Measurements from ENCODE around the gene P2RY11. TPM values are rescaled to one million over a fixed set of nuclear protein-coding genes. Genes with fewer than 3 reads are reported as not detected.
A peak's percentile ranks its signal among the peaks of the same experiment; 100 is the strongest.

Gene P2RY11
- total RNA-seq, 1 experiment from 2014 or later: 5.5 TPM

DNA sequence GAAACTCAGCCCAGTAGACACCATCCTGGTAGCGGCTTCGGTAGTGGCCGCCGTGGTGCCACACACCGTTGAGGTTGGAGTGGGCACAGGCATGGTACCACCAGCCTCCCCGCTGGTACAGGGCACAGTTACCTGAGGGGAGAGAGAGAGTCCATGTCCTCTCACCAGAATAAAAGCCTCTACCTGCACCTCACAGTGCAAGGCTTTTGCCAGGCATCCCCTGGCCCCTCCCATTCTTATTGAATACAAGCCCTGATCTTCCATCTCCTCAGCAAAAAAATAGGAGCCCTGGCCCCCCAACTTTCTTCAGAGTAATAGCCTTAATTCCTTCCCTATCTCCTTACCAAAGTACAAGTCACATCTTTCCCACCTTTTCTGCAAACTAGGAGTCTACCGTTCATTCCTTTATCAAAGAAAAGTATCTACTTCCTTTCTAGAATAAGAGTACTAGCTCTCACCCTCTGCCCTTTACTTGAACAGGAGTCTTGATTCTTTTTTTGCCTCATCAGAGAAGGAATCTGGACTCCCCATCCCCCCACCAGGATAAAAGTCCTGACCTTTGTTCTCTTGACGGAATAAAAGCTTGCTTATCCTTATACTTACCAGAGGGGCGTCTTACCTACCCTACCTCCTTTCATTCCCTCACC, 18.7 kb upstream of the P2RY11 start:
- DNase-seq (ENCODE audit: low spot score): no peak

DNA sequence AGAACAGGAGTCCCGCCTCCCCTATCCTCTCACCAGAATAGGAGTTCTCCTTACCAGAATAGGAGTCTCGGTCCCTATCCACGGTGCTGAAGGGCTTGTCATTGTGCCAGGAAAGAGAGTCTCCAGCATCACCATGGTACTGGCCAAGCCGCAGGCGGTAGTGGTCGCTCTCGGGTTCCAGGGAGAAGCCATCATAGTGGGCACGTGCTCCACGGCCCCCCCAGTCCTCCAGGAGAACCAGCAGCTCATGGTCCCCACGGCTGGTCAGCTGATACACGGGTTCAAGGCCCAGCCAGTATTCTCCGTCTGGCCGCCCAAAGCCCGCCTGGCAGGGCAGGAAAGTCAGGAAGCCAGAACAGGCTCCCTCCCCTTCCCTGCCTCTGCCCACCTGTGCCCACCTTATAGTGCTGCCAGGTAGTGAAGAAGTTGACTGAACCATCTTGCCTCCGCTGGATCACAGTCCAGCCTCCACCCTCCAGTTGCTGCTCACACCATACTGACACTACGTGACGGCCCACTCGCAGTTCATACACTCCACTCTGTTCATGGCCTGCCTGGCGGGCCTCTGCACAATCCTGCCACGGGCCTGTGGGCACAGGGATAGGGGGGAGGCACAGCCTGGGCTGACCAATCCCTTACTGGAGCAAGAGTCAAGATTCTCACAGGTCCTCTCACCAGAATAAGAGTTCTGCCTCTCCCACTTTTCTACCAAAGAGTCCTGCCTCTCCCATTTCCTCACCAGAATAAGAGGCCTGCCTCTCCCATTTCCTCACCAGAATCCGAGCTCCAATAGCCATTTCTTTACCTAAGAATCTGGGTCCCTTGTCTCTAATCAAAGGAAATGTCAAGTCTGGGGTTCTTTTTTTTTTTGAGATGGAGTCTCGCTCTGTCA, 18.0 kb upstream of the P2RY11 start:
- DNase-seq (ENCODE audit: low spot score): no peak

DNA sequence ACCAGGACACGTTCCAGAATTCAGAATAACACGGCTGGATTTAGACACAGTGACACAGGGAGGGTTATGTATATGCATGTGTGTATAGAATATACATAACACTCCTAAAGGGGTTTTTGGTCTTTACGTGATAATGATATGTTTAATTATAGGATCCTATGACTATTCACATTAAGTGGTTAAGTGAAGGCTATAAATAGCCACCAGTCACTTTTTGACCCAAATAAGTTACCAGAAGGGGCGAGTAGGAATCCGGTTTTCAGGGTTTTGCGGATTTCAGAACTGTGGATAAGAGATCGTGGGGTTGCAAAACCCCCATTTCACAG, 15.9 kb upstream of the P2RY11 start:
- no peak for DNase-seq (ENCODE audit: low spot score)

DNA sequence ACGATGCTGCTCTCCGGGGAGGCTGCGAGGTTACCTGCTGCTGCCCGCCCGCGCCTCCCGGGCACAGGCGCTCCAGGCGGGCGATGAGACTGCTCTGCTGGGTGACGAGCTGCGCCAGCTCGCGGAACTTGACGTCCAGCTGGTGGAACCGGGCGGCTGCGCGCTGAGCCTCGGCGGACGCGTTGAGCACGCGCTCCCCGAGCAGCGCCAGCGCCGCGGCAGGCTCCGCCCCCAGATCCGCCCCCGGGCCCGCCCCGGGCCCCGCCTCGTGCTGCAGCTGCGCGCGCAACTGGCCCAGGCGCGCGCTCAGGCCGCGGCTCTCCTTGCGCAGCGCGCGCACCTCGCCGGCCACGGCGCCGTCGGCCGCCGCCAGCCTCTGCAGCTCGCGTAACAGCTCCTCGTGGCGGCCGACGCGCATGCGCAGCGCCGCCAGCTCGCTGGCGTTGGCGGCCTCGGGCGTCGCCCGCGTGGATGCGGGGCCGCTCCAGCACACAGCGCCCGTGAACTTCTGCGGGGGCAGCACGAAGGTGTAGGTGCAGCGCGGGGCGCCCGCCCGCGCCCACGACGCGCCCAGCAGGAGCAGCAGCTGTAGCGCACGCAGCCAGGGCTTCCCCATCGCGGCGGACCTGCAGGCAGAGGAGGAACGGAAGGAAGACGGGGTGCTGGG, 15.4 kb upstream of the P2RY11 start:
- DNase-seq (ENCODE audit: low spot score): peak; percentile 79

DNA sequence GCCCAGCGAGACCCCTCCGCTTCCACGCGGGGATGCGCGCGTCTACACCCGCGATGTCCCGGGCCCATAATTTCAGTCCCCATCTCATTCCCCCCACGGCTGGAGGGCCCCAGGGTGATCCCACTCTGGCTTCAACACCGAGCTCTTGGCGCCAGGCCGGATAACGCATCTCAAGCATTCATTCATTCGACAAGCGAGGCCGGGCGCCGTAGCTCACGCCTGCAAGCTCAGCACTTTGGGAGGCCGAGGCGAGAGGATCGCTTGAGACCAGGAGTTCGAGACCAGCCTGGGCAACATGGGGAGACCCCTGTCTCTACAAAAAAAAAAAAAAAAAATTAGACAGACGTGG, 14.9 kb upstream of the P2RY11 start:
- no peak for DNase-seq (ENCODE audit: low spot score)

DNA sequence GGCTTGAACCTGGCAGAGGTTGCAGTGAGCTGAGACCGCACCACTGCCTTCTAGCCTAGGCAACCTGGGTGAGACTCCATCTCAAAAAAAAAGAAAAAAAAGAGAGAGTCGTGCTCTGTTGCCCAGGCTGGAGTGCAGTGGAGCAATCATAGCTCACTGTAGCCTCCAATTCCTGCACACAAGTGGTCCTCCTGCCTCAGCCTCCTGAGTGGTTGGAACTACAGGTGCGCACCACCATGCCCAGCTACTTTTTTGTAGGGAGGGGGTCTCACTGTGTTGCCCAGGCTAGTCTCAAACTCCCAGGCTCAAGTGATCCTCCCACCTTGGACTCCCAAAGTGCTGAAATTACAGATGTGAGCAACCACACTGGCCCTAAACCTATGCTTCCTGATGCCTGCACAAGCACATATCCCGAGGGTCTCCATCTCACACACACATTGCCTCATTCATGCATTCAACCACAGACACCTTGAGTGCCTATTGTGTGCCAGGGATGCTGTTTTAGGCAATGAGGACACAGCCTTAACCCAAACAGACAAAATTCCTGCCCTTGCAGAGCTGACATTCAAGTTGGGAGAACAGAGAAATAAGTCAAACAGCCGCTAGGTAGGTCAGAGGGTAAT, 11.2 kb upstream of the P2RY11 start:
- DNase-seq (ENCODE audit: low spot score): no peak

DNA sequence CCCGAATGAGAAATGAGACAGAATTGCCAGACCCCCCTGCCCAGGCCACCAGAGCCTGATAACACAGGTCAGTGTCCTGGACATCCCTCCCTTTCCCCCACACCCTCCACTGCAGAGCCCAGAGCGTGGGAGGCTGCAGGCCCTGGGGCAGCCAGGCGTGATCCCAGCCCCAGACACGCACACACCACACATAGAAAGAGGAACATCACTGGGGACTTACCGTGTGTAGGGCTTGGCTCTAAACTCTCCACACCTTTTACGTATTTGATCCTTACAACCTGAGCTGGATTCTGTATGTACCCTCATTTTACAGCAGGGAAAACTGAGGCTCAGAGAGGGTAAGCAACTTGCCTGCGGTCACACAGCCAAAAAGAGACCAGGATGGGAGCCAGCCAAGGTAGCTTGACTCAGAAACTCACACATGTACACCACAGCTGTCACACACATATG, 8.7 kb upstream of the P2RY11 start:
- no peak for DNase-seq (ENCODE audit: low spot score)

DNA sequence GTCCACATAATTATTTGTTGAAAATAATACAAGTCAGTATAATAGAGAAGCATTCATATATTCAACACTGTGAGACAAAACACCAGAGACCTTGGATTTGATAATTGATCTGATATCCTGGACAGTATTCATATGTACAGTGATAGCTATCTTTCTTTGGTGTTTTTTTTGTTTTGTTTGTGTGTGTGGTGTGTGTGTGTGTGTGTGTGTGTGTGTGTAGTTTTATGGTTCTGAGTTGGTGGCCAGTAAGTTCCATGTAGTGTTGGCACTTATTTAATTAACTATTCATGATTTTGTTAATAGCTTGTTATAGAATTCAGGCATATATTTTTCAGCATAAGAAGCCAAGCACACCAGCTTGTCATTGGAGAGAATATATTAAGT, 7.4 kb upstream of the P2RY11 start:
- no peak for DNase-seq (ENCODE audit: low spot score)

DNA sequence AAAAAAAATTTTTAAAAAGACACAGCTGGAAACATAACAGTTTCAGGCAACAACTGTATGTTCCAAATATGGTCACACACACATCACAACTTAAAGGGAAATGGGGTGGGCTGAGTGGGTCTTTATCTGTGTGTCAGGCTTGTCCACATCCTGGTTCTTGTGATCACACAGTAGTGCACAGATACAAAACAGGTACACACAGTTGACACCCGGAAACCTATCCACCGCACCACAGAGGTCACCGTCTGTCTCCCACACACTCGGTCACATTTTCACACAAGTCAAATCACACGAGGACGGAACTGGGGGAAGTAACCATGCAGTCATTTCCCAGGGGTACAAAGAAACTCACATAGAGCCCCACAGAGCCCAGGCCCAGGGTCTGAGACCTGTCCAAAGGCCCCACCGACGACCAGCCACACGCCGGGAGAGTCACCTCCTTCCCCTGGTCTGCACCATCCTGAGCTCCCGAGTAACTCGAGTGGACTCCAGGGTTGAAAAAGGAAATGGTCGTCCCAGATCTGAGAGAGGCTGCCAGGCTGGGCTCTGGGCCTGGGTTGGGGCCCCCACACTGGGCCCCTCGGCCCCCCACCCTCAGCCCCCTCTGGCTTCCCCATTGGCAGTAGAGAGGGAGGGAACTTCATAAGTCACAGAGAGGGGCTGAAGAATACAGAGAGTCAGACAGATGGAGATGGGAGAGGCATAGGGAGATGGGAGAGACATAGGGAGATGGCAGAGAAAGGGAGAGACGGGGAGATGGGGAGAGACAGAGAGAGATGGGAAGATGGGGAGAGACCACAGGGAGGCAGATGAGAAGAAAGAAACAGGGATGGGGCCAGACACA, 6.6 kb upstream of the P2RY11 start:
- no peak for DNase-seq (ENCODE audit: low spot score)

DNA sequence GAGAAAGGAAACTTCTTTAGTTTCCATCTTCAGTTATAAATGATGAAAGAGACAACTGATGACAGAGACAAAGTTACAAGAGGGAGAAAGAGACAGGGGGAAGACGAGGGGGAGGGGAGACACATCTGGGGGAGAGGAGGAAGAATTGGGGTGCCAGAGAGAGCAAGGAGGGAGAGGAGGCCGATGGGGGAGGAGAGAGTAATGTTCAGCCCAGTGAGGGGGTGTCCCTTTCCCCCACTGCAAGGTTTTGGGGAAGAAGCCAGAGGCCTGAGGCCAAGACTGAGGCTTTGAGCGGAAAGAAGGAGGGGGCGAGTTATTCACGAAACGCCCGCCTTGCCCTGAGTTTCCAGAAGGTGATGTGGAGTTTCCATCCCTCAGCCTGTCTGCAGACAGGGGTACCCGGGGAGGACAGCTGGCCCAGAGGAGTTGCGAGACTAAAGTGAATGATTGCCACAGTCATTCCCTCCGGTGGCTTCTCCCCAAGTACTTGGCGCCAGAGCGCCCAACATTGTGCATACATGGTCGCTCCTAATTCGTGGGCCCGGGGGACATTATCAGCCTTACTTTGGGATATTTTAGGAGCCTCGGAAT, 5.9 kb upstream of the P2RY11 start:
- no peak for DNase-seq (ENCODE audit: low spot score)

DNA sequence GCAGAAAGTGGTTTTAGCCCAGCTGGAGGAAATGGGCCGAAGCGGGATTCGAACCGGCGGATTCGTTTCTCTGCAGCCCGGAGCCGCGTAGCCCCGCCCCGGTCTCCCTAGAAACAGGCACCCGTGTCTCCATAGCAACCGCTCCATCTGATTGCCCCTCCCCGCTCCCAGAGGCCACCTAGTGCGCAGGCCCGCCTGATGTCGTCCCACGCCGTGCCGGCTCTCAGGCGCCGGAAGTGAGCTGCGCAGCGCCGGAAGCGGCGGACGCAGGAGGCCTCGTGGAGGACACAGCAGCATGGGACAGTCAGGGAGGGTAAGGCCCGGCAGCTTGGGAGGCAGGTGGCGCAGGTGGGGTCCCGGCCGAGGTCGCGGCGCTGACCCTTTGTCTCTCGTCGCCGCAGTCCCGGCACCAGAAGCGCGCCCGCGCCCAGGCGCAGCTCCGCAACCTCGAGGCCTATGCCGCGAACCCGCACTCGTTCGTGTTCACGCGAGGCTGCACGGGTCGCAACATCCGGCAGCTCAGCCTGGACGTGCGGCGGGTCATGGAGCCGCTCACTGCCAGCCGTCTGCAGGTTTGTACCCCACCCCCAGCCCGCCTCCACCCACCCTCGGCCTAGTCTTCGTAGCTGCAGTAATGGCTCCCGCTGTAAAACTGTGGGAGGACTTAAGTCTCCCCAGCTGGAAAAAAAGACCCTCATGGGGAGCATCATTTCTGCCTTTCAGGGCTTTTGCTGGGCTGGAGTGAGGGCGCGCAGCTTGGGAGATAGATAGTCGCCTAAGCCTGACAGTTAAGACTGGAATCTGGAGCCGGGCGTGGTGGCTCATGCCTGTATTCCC, 5.2 kb upstream of the P2RY11 start, which contains the start of gene PPAN:
TSS of gene PPAN (plus strand) at position 263 of the 837 bp plus-strand sequence. CDS start at position 296, 33 bp downstream.
- DNase-seq (ENCODE audit: low spot score): peak; percentile 96

DNA sequence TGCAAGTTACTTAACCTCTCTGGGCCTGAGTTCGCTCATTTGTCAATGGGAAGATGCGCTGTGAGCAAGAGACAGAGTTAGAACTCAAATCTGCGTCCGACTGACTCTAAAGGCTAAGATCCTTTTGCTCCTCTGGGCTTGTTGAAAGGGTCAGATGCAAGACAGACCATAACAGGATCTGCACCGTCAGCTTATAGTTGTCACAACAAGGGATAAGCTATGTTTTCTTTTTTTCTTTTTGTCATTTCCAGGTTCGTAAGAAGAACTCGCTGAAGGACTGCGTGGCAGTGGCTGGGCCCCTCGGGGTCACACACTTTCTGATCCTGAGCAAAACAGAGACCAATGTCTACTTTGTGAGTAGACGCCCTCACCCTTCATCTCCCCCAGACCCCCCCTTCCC, 4.2 kb upstream of the P2RY11 start:
- no peak for DNase-seq (ENCODE audit: low spot score)

DNA sequence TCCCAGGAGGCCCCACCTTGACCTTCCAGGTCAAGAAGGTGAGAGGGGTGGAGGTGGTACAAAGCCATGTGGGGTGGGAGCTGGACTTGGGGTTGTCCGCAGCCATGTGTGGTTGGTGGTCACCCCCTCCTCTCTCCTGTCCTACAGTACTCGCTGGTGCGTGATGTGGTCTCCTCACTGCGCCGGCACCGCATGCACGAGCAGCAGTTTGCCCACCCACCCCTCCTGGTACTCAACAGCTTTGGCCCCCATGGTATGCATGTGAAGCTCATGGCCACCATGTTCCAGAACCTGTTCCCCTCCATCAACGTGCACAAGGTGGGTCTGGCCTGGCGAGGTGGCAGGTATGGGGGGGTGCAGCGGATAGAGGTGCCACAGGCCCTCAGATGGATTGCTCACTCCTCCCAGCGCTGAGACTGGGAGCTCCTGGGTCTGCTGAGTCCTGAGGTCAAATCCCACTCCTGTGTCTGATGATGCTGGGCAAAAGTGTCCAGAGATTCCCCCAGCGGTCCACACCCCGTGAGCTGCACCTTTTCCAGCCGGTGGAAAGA, 3.6 kb upstream of the P2RY11 start:
- DNase-seq (ENCODE audit: low spot score): no peak

DNA sequence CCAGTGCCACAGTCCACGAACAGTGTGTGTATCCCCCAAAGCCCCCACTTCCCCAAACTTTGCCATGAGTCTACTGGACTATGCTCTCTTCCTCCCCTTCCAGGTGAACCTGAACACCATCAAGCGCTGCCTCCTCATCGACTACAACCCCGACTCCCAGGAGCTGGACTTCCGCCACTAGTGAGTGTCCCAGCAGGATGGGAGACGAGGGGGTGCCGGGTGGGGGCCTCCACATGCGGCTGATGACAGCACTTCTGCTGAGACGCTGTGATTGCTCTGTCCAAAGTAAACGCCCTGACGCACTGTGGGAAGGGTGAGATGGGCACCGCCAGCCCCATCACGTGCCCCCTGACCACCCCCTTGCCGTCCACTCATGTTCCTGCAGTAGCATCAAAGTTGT, 2.0 kb upstream of the P2RY11 start:
- no peak for DNase-seq (ENCODE audit: low spot score)

DNA sequence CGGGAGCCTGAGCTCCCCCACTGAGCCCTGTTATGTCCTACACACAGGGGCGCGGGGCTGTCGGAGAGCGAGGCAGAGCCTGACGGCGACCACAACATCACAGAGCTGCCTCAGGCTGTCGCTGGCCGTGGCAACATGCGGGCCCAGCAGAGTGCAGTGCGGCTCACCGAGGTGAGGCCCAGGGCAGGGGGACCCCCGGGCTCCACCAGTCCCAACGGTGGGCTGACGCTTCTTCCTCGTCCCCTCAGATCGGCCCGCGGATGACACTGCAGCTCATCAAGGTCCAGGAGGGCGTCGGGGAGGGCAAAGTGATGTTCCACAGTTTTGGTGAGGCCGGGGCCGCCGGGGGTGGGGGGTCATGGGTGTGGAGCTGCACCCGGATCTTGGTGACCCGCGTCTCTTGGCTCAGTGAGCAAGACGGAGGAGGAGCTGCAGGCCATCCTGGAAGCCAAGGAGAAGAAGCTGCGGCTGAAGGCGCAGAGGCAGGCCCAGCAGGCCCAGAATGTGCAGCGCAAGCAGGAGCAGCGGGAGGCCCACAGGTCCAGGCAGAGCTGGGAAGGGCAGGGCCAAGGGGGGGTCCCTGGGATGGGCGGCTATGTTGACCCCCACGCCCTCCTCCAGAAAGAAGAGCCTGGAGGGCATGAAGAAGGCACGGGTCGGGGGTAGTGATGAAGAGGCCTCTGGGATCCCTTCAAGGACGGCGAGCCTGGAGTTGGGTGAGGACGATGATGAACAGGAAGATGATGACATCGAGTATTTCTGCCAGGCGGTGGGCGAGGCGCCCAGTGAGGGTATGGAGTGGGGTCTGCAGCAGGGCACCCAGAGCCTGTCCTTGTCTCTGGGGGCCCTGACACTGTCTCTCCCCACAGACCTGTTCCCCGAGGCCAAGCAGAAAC, 1.2 kb upstream of the P2RY11 start:
- no peak for DNase-seq (ENCODE audit: low spot score)

DNA sequence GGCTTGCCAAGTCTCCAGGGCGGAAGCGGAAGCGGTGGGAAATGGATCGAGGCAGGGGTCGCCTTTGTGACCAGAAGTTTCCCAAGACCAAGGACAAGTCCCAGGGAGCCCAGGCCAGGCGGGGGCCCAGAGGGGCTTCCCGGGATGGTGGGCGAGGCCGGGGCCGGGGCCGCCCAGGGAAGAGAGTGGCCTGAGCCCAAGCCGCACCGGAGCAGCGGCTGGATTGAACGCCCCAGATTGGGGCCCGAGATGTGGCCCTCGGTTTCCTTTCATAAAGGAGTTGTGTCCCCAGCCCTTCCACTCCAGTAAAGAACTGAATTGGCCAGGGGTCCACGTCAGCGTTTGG, 548 bp upstream of the P2RY11 start:
- DNase-seq (ENCODE audit: low spot score): no peak

DNA sequence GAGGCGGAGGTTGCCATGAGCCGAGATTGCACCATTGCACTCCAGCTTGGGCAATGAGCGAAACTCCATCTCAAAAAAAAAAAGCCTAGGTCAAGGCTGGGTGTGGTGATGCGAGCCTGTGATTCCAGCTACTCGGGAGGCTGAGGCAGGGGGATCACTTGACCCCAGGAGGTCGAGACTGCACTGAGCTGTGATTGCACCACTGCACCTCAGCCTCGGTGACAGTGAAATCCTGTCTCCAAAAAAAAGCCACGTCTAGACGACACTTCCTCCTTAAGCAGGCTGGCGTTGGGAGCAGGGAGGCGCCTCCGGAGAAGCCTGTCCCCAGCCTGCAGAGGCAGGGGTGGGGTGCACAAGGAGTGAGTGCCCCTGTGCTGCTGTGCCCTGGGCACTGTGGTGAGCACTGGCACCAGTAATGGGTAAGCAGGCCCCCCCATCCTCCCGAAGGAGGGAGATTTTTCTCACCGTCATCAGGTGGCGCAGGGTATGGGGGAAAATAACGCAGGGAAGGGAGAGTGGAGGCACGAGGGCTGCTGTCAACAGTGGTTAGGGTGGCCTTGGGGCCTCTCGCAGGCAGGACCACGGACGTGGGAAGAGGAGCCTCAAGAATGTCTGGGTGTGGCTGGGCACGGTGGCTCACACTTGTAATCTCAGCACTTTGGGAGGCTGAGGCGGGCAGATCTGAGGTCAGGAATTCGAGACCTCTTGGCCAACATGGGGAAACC, 706 bp downstream of the P2RY11 start:
- no peak for DNase-seq (ENCODE audit: low spot score)

Measured in HT-29 (cell line).